ENCODE results near the gene ADGRF5.

Gene ADGRF5

DNA sequence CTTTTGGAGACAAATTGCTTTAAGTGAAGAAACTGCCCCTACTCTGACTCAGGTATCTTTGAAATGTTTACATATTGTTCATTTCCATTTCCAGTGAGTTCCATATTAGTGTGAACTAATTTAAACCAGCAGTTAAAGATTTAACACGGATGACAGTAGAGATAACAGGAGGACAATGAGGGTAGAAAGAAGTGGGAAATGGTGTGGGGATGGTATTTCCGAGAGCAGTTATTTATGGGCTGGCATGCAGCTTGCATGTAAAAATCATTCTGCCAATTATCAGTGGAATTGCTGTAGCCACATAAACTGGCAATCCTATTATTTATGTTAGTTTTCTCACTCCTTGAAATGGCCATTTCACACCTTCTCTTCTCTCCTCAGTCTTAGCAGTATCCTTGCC, 8.6 kb upstream of the ADGRF5 start:
- no peak for TF ChIP-seq CTCF (IDR thresholded peaks at IDR 0.05; ENCODE audit: low read depth, low read length)
- H3K4me3 ChIP-seq (ENCODE audit: low read depth, low read length): no peak overlapping the region

DNA sequence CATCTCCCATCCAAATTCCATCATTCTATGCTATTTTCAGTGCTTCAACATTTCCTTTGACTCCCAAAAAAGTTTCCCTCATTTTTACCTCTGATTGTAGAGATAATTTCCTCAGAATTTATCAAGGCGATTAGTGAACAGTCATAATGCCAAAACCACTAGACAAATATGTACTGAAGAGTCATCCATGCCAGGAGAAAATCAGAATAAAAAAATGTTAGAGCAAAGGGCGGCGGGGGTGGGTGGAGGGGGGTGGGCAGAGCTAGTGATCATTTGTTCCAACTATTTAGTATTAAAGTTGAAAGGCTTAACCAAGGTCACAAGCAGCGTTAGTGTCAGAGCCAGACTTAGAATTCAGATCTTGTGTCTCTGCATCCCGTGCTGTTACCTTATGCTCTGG, 5.3 kb upstream of the ADGRF5 start:
- no peak overlapping the region for H3K4me3 ChIP-seq (ENCODE audit: low read depth, low read length)
- TF ChIP-seq CTCF (IDR thresholded peaks at IDR 0.05; ENCODE audit: low read depth, low read length): no peak

DNA sequence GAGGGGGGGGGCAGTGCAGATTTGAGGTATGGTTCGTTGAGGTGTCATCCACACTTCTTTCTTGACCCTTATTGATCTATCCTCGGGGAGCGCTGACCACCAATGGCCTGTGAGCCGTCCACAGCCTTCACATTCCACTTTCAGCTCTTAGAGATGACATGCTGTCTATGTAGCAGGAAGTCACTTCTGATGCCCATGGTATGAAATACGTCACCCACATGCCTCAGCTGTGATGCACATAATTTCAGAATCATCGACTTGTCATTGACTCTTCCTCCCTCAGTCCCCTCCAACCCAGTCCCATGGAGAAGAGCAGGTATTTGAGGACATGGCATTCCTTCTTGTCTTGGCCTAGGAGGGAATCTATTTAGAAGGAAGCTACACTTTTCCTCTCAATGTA, 4.7 kb upstream of the ADGRF5 start:
- TF ChIP-seq CTCF (IDR thresholded peaks at IDR 0.05; ENCODE audit: low read depth, low read length): no peak
- no peak overlapping the region for H3K4me3 ChIP-seq (ENCODE audit: low read depth, low read length)

GRCh38 chr6:46925563-46926253, 4.0 kb upstream of the ADGRF5 start:
- no peak for TF ChIP-seq CTCF (IDR thresholded peaks at IDR 0.05; ENCODE audit: low read depth, low read length)
- H3K4me3 ChIP-seq (ENCODE audit: low read depth, low read length): no peak overlapping the region

GRCh38 chr6:46923476-46923875, 1.7 kb upstream of the ADGRF5 start:
- no peak overlapping the region for H3K4me3 ChIP-seq (ENCODE audit: low read depth, low read length)
- TF ChIP-seq CTCF (IDR thresholded peaks at IDR 0.05; ENCODE audit: low read depth, low read length): no peak

DNA sequence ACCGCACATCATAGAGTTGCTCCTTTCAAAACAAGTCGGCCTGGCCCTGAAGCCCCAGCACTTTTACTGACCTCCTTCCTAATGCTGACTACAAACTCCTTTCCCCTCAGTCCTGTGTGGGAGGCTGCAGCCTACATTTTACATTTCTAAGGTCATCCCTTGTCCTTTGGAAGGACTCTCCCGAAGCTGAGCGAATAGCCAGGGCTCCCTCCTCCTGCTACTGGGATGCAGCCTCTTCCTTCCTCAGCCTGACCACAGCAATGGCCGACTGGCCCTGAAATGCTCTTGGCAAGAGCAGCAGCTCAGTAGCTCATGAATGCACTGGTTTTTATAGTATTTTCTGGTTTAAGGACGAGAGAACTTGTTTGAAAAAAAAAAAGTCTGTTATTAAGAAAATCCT, 679 bp downstream of the ADGRF5 start:
- no peak for TF ChIP-seq CTCF (IDR thresholded peaks at IDR 0.05; ENCODE audit: low read depth, low read length)

GRCh38 chr6:46918806-46919205, 2.9 kb downstream of the ADGRF5 start:
- no peak overlapping the region for H3K4me3 ChIP-seq (ENCODE audit: low read depth, low read length)
- no peak for TF ChIP-seq CTCF (IDR thresholded peaks at IDR 0.05; ENCODE audit: low read depth, low read length)

More for the DNA sequence above, 679 bp downstream of the ADGRF5 start:
- no peak overlapping the region for H3K4me3 ChIP-seq (ENCODE audit: low read depth, low read length)

All from WI38 (cell line).